ENCODE results near the gene MGMT. TPM values are rescaled to one million over a fixed set of nuclear protein-coding genes. Genes with fewer than 3 reads are reported as not detected.

The MGMT gene
- total RNA-seq, 2 experiments from 2014 or later: 20.9 to 23.3 TPM

DNA sequence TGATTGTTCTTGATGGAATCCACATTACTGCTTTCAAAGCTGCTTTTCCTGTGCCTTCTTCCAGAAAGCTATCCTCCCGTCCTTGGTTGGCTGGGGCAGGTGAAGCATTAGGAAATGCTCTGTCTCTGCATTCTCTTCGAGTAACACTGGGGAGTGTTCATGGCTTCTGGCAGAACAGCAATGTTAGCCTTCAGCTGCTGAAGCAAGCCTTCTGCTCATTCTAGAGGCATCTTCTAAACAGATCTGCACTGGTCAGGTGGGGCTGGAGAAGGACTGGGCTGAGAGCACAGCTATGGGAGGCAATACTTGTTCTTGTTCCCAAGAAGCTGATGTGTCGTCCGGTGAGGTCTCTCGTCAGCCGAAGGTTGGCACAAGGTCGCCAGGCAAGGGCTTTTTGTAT is 80.6 kb downstream of the MGMT start:
- Mint-ChIP-seq H3K27me3 (no peaks in the 10 kb centered on the region), H3K36me3 (peaks cover 20% of the 10 kb centered on the region), H3K9me3 (no peaks in the 10 kb centered on the region), H3K4me3 (no peak overlapping the region), H3K27ac (no peak overlapping the region), H3K4me1 (peaks cover 1% of the 10 kb centered on the region)
- no peak for DNase-seq

GRCh38 chr10:129548600-129548999 is 81.6 kb downstream of the MGMT start:
- Mint-ChIP-seq H3K27me3 (no peaks in the 10 kb centered on the region), H3K9me3 (no peaks in the 10 kb centered on the region), H3K4me3 (no peak overlapping the region), H3K27ac (no peak overlapping the region), H3K36me3 (peaks cover 24% of the 10 kb centered on the region), H3K4me1 (peaks cover 1% of the 10 kb centered on the region)
- no peak for DNase-seq

DNA sequence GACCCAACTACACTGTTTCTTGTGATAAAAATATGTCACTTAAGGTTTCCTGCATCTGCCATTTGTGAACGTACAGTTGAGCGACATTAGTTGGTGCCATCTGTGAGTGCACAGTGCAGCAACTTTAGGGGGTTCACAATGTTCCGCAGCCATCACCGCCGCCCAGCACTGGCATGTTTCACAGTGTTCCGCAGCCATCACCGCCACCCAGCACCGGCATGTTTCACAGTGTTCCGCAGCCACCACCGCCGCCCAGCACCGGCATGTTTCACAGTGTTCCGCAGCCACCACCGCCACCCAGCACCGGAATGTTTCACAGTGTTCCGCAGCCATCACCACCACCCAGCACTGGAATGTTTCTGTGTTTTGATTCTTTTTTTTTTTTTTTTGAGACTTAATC is 83.0 kb downstream of the MGMT start:
- Mint-ChIP-seq H3K36me3 (peaks cover 31% of the 10 kb centered on the region), H3K4me3 (no peak overlapping the region), H3K27me3 (no peaks in the 10 kb centered on the region), H3K27ac (no peak overlapping the region), H3K9me3 (no peaks in the 10 kb centered on the region), H3K4me1 (no peaks in the 10 kb centered on the region)
- DNase-seq: no peak

- no peaks in the 10 kb centered on the region for H3K27me3 Mint-ChIP-seq
- no peaks in the 10 kb centered on the region for H3K4me1 Mint-ChIP-seq
- no peak overlapping the region for H3K4me3 Mint-ChIP-seq
- DNase-seq: no peak
- H3K9me3 Mint-ChIP-seq: no peaks in the 10 kb centered on the region
- no peak overlapping the region for H3K27ac Mint-ChIP-seq
- peaks cover 34% of the 10 kb centered on the region for H3K36me3 Mint-ChIP-seq
Measured at GRCh38 chr10:129550658-129551057, 83.6 kb downstream of the MGMT start.

- H3K4me3 Mint-ChIP-seq: no peak overlapping the region
Measured at GRCh38 chr10:129552119-129552518, 85.1 kb downstream of the MGMT start.

GRCh38 chr10:129553928-129554327 is 86.9 kb downstream of the MGMT start:
- Mint-ChIP-seq H3K4me3 (no peak overlapping the region), H3K27ac (no peak overlapping the region), H3K4me1 (no peaks in the 10 kb centered on the region), H3K36me3 (peaks cover 45% of the 10 kb centered on the region), H3K9me3 (peaks cover 2% of the 10 kb centered on the region), H3K27me3 (no peaks in the 10 kb centered on the region)
- DNase-seq: no peak

More at GRCh38 chr10:129552119-129552518, 85.1 kb downstream of the MGMT start:
- Mint-ChIP-seq H3K4me1 (no peaks in the 10 kb centered on the region), H3K27me3 (no peaks in the 10 kb centered on the region), H3K36me3 (peaks cover 42% of the 10 kb centered on the region), H3K27ac (no peak overlapping the region), H3K9me3 (peaks cover 1% of the 10 kb centered on the region)
- no peak for DNase-seq

- H3K27me3 Mint-ChIP-seq: no peaks in the 10 kb centered on the region
- peaks cover 2% of the 10 kb centered on the region for H3K9me3 Mint-ChIP-seq
- H3K4me1 Mint-ChIP-seq: no peaks in the 10 kb centered on the region
- H3K36me3 Mint-ChIP-seq: peaks cover 43% of the 10 kb centered on the region
- no peak overlapping the region for H3K27ac Mint-ChIP-seq
- DNase-seq: no peak
- no peak overlapping the region for H3K4me3 Mint-ChIP-seq
Measured at GRCh38 chr10:129556316-129556715, 89.3 kb downstream of the MGMT start.

DNA sequence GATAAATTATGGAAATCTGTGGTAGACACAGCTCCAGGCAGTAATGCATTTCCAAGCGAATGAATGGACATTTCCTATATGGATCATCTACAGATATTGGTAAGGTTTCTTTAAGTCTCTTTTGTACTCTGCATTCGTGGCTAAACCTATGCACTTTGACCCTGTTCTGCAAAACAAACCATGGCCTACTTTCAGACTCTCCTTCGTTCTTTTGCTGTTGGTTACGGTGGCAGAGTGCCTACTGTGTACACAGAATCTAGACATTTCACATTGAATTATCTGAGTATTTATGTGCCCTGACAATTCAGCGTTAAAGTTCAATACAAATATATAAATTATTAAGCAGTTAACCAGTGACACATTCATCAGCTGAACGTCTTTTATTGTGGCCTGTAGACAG is 93.3 kb downstream of the MGMT start:
- no peak for DNase-seq
- peaks cover 2% of the 10 kb centered on the region for H3K9me3 Mint-ChIP-seq
- H3K4me1 Mint-ChIP-seq: no peaks in the 10 kb centered on the region
- no peaks in the 10 kb centered on the region for H3K27me3 Mint-ChIP-seq
- H3K36me3 Mint-ChIP-seq: peaks cover 39% of the 10 kb centered on the region
- H3K4me3 Mint-ChIP-seq: no peak overlapping the region
- H3K27ac Mint-ChIP-seq: no peak overlapping the region

DNA sequence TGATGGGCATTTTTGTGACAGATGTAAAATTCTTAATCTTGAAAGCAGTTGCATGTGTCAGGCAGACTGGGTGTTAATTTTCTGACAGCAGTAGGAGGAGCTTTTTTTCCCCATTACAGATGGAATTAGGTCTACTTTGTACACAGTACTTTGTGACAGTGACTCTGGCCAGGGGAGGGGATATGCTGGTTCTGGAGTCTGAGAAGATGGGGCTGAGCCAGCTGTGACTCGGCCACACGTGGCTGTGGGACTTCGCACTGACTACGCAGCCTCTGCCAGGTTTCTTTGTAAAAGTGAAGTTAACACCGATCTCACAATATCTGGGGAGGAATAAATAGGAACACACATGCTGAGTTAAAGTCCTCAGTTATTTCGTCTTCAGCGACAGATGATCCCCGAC is 95.4 kb downstream of the MGMT start:
- Mint-ChIP-seq H3K27ac (no peak overlapping the region), H3K27me3 (no peaks in the 10 kb centered on the region), H3K36me3 (peaks cover 45% of the 10 kb centered on the region), H3K4me1 (no peaks in the 10 kb centered on the region), H3K4me3 (no peak overlapping the region), H3K9me3 (peaks cover 1% of the 10 kb centered on the region)
- no peak for DNase-seq

DNA sequence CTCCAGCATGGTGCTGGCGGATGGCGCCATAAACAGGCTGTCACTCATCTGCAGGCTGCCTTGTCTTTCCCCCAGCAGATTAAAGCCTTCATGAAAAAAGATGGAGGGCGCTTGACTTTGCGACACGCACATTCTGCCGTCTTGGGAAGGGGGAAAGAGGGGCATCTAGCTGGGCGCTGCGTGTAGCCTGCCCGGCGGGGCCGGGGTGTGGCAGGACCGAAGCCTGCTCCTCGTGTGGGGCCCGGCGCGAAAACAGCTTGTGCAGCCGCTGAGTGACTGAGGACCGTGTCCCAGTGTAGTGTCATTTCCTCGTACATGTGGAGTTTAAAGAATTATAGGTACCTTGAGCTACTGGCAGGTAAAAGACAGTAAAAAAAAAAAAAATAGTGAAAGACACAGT is 97.9 kb downstream of the MGMT start:
- no peak overlapping the region for H3K27ac Mint-ChIP-seq
- peaks cover 51% of the 10 kb centered on the region for H3K36me3 Mint-ChIP-seq
- no peaks in the 10 kb centered on the region for H3K9me3 Mint-ChIP-seq
- H3K4me3 Mint-ChIP-seq: no peak overlapping the region
- DNase-seq: no peak
- no peaks in the 10 kb centered on the region for H3K4me1 Mint-ChIP-seq
- H3K27me3 Mint-ChIP-seq: no peaks in the 10 kb centered on the region

- no peaks in the 10 kb centered on the region for H3K27me3 Mint-ChIP-seq
- no peak overlapping the region for H3K27ac Mint-ChIP-seq
- peaks cover 43% of the 10 kb centered on the region for H3K36me3 Mint-ChIP-seq
- peaks cover 8% of the 10 kb centered on the region for H3K9me3 Mint-ChIP-seq
- no peak for DNase-seq
- no peaks in the 10 kb centered on the region for H3K4me1 Mint-ChIP-seq
- H3K4me3 Mint-ChIP-seq: no peak overlapping the region
Measured at GRCh38 chr10:129568583-129569344, 101.7 kb downstream of the MGMT start.

DNA sequence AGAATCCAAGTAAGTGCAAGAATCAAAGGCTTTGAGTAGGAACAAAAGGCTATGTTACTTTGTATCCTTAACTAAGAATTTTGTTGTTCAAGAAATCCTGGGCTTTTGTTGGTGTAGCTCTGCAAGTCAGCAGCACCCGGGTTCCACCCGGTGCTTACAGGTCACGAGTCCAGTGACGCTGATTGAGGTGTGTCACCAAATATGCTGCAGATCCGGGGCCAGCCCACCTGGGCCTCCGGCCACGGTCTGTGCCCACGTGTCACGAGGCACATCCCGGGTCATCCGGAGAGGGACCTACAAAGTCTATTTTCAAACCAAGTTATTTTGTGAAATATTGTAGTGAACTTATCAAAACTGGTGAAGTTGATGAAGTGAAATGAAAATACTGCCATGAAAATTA is 103.1 kb downstream of the MGMT start:
- H3K27ac Mint-ChIP-seq: no peak overlapping the region
- peaks cover 38% of the 10 kb centered on the region for H3K36me3 Mint-ChIP-seq
- H3K4me1 Mint-ChIP-seq: no peaks in the 10 kb centered on the region
- H3K9me3 Mint-ChIP-seq: peaks cover 8% of the 10 kb centered on the region
- no peak overlapping the region for H3K4me3 Mint-ChIP-seq
- DNase-seq: no peak
- no peaks in the 10 kb centered on the region for H3K27me3 Mint-ChIP-seq

GRCh38 chr10:129579228-129579627 is 112.2 kb downstream of the MGMT start:
- peaks cover 24% of the 10 kb centered on the region for H3K9me3 Mint-ChIP-seq
- no peak for DNase-seq
- peaks cover 42% of the 10 kb centered on the region for H3K36me3 Mint-ChIP-seq
- no peak overlapping the region for H3K27ac Mint-ChIP-seq
- H3K4me3 Mint-ChIP-seq: no peak overlapping the region
- H3K4me1 Mint-ChIP-seq: peaks cover 1% of the 10 kb centered on the region
- no peaks in the 10 kb centered on the region for H3K27me3 Mint-ChIP-seq

DNA sequence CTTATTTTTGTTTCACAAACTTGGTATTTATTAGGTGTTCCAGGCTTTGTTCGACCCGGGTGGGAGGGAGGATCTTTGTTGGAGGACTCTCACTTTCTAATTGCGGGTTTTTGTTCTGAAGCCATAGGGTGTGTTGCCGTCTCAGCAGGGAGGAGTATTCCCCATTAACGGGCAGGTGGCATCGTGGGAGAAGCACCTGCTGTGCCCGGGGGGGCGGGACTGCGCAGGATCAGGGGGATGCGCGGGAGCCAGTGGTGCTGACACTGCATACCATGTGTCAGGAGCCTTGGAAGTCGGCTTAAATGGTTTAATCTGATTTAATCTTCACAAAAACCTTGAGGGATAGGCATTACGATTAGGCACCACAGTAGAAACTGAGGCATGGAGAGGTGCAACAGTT is 113.0 kb downstream of the MGMT start:
- Mint-ChIP-seq H3K27me3 (no peaks in the 10 kb centered on the region), H3K4me1 (peaks cover 1% of the 10 kb centered on the region), H3K4me3 (no peak overlapping the region), H3K9me3 (peaks cover 31% of the 10 kb centered on the region), H3K36me3 (peaks cover 49% of the 10 kb centered on the region), H3K27ac (no peak overlapping the region)
- DNase-seq: no peak

DNA sequence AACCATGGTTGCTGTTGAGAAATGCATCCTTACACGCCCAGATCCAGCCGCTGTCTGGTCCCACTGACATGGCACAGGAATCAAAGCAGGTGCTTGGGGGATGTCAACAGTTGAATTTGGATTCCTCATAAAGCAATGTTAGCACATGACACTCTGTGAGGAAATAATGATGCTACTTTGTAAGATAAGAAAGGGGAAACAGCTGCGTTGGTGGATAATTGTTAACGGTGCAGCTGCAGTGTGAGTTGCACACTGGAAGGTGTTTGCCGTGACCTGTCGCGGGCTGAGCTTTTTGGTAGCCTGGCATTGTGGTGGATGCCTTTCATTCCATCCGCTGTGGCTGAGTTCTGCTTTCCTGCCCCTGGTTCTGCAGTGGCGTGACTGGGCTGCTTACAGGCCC is 113.9 kb downstream of the MGMT start:
- no peaks in the 10 kb centered on the region for H3K27me3 Mint-ChIP-seq
- H3K27ac Mint-ChIP-seq: no peak overlapping the region
- H3K4me1 Mint-ChIP-seq: peaks cover 1% of the 10 kb centered on the region
- DNase-seq: no peak
- peaks cover 58% of the 10 kb centered on the region for H3K36me3 Mint-ChIP-seq
- H3K9me3 Mint-ChIP-seq: peaks cover 36% of the 10 kb centered on the region
- no peak overlapping the region for H3K4me3 Mint-ChIP-seq

DNA sequence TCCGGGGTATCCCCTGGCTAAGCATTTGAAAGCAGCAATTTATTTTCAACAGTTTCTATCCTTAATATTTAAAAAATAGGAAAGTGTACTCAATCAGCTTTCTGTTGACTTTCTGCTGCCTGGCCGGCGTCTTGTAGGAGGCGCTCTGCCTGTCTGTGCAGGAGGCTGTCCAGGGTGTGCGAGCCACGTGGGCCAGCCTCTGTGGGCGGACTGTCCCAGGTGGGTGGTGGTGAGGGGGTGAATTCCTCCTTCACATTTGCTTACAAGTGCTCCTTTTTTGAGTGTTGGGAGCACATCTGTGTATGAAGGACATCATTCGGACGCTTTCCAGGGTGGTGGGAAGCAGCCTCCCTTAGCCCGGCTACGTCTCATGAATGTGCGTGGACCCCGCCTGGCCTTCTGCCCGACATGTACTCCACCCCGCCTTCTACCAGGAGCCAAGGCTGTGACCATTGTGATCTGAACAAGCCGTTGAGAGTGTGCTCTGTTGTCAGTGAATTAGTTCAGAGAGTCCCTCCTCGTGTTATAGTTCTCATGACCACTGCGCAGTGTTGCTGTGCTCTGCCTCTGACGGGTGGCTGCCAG is 114.9 kb downstream of the MGMT start:
- no peaks in the 10 kb centered on the region for H3K27me3 Mint-ChIP-seq
- peaks cover 41% of the 10 kb centered on the region for H3K9me3 Mint-ChIP-seq
- H3K27ac Mint-ChIP-seq: no peak overlapping the region
- no peak for DNase-seq
- no peak overlapping the region for H3K4me3 Mint-ChIP-seq
- peaks cover 1% of the 10 kb centered on the region for H3K4me1 Mint-ChIP-seq
- peaks cover 67% of the 10 kb centered on the region for H3K36me3 Mint-ChIP-seq

Measured in activated naive CD8-positive, alpha-beta T cell treated with anti-CD3 and anti-CD28 coated beads for 36 hours (primary cell).